ENCODE data around the gene TOP1. TPM values are rescaled to one million over a fixed set of nuclear protein-coding genes. Genes with fewer than 3 reads are reported as not detected.

The TOP1 gene
- polyA plus RNA-seq, 1 experiment: 4.0 TPM

GRCh38 chr20:41135888-41136679 lies 107.5 kb downstream of the TOP1 start:
- DNase-seq (ENCODE audit: low read depth): no peak
- H3K36me3 ChIP-seq (ENCODE audit: control insufficient read depth, insufficient read depth, low read length): no peaks in the 10 kb centered on the region
- CTCF ChIA-PET: interaction anchor here (0.6 to 2.3 kb wide), 15 partner anchors 8 to 289 kb away, joined by 3 to 10 read pairs (median 4); partner anchors contain the start of gene LPIN3
- TF ChIP-seq CTCF (IDR thresholded peaks at IDR 0.05; ENCODE audit: insufficient read depth, low read depth, low read length): no peak
- H3K27me3 ChIP-seq (ENCODE audit: control insufficient read depth, insufficient read depth, low read length): no peaks in the 10 kb centered on the region
- POLR2A ChIA-PET: no interaction called here
- peak overlapping the region; percentile 74 for H3K4me3 ChIP-seq (ENCODE audit: low read depth, low read length)

- CTCF ChIA-PET: interaction anchor here (0.6 to 2.3 kb wide), 9 partner anchors 15 to 274 kb away, joined by 3 to 6 read pairs (median 4); partner anchors contain the start of gene LPIN3
- peak within 1 kb of the TSS; percentile 74 for H3K4me3 ChIP-seq (ENCODE audit: low read depth, low read length)
- H3K27me3 ChIP-seq (ENCODE audit: control insufficient read depth, insufficient read depth, low read length): no peaks in the 10 kb centered on the region
- no peaks in the 10 kb centered on the region for H3K36me3 ChIP-seq (ENCODE audit: control insufficient read depth, insufficient read depth, low read length)
- POLR2A ChIA-PET: no interaction called here
- DNase-seq (ENCODE audit: low read depth): no peak
- TF ChIP-seq CTCF (IDR thresholded peaks at IDR 0.05; ENCODE audit: insufficient read depth, low read depth, low read length): no peak
These were observed 108.3 kb downstream of the TOP1 start, which contains the start of gene PLCG1 for GRCh38 chr20:41136680-41137613. Gene PLCG1, plus strand, starts transcription at chr20:41137543. Its CDS starts 99 bp downstream, at chr20:41137642.

- POLR2A ChIA-PET: no interaction called here
- DNase-seq (ENCODE audit: low read depth): no peak
- TF ChIP-seq CTCF (IDR thresholded peaks at IDR 0.05; ENCODE audit: insufficient read depth, low read depth, low read length): no peak
- H3K36me3 ChIP-seq (ENCODE audit: control insufficient read depth, insufficient read depth, low read length): 0 out of 2 replicates have a peak, but pooled peaks cover 1% of the 10 kb centered on the region
- peak overlapping the region; percentile 74 for H3K4me3 ChIP-seq (ENCODE audit: low read depth, low read length)
- CTCF ChIA-PET: interaction anchor here (0.6 to 1.6 kb wide), 7 partner anchors 8 to 273 kb away, joined by 3 to 4 read pairs (median 3); partner anchors contain the start of gene LPIN3
- H3K27me3 ChIP-seq (ENCODE audit: control insufficient read depth, insufficient read depth, low read length): no peaks in the 10 kb centered on the region
These were observed 109.2 kb downstream of the TOP1 start for GRCh38 chr20:41137614-41138474.

- CTCF ChIA-PET: interaction anchor here (0.6 to 1.6 kb wide), 7 partner anchors 7 to 202 kb away, joined by 3 to 4 read pairs (median 3); partner anchors contain the start of gene LPIN3
- no peaks in the 10 kb centered on the region for H3K27me3 ChIP-seq (ENCODE audit: control insufficient read depth, insufficient read depth, low read length)
- POLR2A ChIA-PET: no interaction called here
- no peak for DNase-seq (ENCODE audit: low read depth)
- TF ChIP-seq CTCF (IDR thresholded peaks at IDR 0.05; ENCODE audit: insufficient read depth, low read depth, low read length): no peak
- H3K4me3 ChIP-seq (ENCODE audit: low read depth, low read length): peak overlapping the region; percentile 74
- 0 out of 2 replicates have a peak, but pooled peaks cover 1% of the 10 kb centered on the region for H3K36me3 ChIP-seq (ENCODE audit: control insufficient read depth, insufficient read depth, low read length)
These were observed 110.0 kb downstream of the TOP1 start for GRCh38 chr20:41138475-41139226.

All from BJ (cell line).